Activated T-helper 17 cell treated with anti-CD3 and anti-CD28 coated beads, Interleukin-2, amount 50 U/mL, for 72 hours (primary cell): Measurements from ENCODE around the gene CLASP2. TPM values are rescaled to one million over a fixed set of nuclear protein-coding genes. Genes with fewer than 3 reads are reported as not detected.
A peak's percentile ranks its signal among the peaks of the same experiment; 100 is the strongest.
"Not testable (repeated sequence)": the region's sequence is repeated elsewhere in the genome, so short reads cannot be mapped to it uniquely, and the experiment has no call there.

Source experiments
- ATAC-seq: fragments of 150-1000 bp; cut with Tn5 transposase; replicated peaks from 2 replicates; pipeline ENCODE4 v1.10.0; 2021; ENCODE audit warnings: mild to moderate bottlenecking, moderate library complexity
- H3K27ac Mint-ChIP-seq: one replicate; pipeline ENCODE4 v1.8.0; 2022; ENCODE audit warnings: mixed read lengths
- H3K27me3 Mint-ChIP-seq: one replicate; pipeline ENCODE4 v1.8.0; 2022; ENCODE audit warnings: mixed read lengths
- H3K36me3 Mint-ChIP-seq: one replicate; pipeline ENCODE4 v1.8.0; 2022; ENCODE audit warnings: low read depth, mild to moderate bottlenecking, mixed read lengths
- H3K4me1 Mint-ChIP-seq: one replicate; pipeline ENCODE4 v1.8.0; 2022; ENCODE audit warnings: mixed read lengths
- H3K4me3 Mint-ChIP-seq: one replicate; pipeline ENCODE4 v1.8.0; 2022; ENCODE audit warnings: mild to moderate bottlenecking, mixed read lengths
- H3K9me3 Mint-ChIP-seq: one replicate; pipeline ENCODE4 v1.8.0; 2022; ENCODE audit warnings: mixed read lengths
- total RNA-seq, 2 donors: library from RNA; stranded (reverse); gene quantifications; one replicate each; pipeline ENCODE4 v1.2.3, GENCODE V29; 2022

Gene CLASP2
- total RNA-seq, 2 donors from 2014 or later: 41.0 to 48.7 TPM

GRCh38 chr3:33663042-33663441 lies 55.0 kb downstream of the CLASP2 start:
- H3K36me3 Mint-ChIP-seq: peaks cover 20% of the 10 kb centered on the region
- peaks cover 5% of the 10 kb centered on the region for H3K4me1 Mint-ChIP-seq
- H3K27ac Mint-ChIP-seq: no peak overlapping the region
- no peaks in the 10 kb centered on the region for H3K9me3 Mint-ChIP-seq
- no peaks in the 10 kb centered on the region for H3K27me3 Mint-ChIP-seq
- no peak overlapping the region for H3K4me3 Mint-ChIP-seq
- ATAC-seq: no peak

GRCh38 chr3:33659856-33660434 lies 58.1 kb downstream of the CLASP2 start:
- H3K27ac Mint-ChIP-seq: no peak overlapping the region
- H3K36me3 Mint-ChIP-seq: peaks cover 11% of the 10 kb centered on the region
- H3K9me3 Mint-ChIP-seq: no peaks in the 10 kb centered on the region
- no peaks in the 10 kb centered on the region for H3K27me3 Mint-ChIP-seq
- H3K4me3 Mint-ChIP-seq: no peak overlapping the region
- no peak for ATAC-seq
- H3K4me1 Mint-ChIP-seq: peaks cover 5% of the 10 kb centered on the region

GRCh38 chr3:33658991-33659848 lies 58.8 kb downstream of the CLASP2 start:
- H3K4me1 Mint-ChIP-seq: peaks cover 6% of the 10 kb centered on the region
- H3K36me3 Mint-ChIP-seq: peaks cover 11% of the 10 kb centered on the region
- no peak for ATAC-seq
- no peaks in the 10 kb centered on the region for H3K9me3 Mint-ChIP-seq
- H3K4me3 Mint-ChIP-seq: peak overlapping the region; percentile 0
- no peak overlapping the region for H3K27ac Mint-ChIP-seq
- H3K27me3 Mint-ChIP-seq: no peaks in the 10 kb centered on the region

GRCh38 chr3:33658621-33658990 lies 59.4 kb downstream of the CLASP2 start:
- no peaks in the 10 kb centered on the region for H3K9me3 Mint-ChIP-seq
- peaks cover 11% of the 10 kb centered on the region for H3K36me3 Mint-ChIP-seq
- ATAC-seq: no peak
- H3K4me1 Mint-ChIP-seq: peaks cover 10% of the 10 kb centered on the region
- H3K27ac Mint-ChIP-seq: no peak overlapping the region
- H3K27me3 Mint-ChIP-seq: no peaks in the 10 kb centered on the region
- peak overlapping the region; percentile 0 for H3K4me3 Mint-ChIP-seq

GRCh38 chr3:33658039-33658438 lies 60.0 kb downstream of the CLASP2 start:
- peaks cover 9% of the 10 kb centered on the region for H3K36me3 Mint-ChIP-seq
- ATAC-seq: no peak
- no peaks in the 10 kb centered on the region for H3K27me3 Mint-ChIP-seq
- H3K4me1 Mint-ChIP-seq: peaks cover 10% of the 10 kb centered on the region
- H3K9me3 Mint-ChIP-seq: no peaks in the 10 kb centered on the region
- H3K27ac Mint-ChIP-seq: no peak overlapping the region
- no peak overlapping the region for H3K4me3 Mint-ChIP-seq

- ATAC-seq: no peak
- H3K27ac Mint-ChIP-seq: no peak overlapping the region
- H3K27me3 Mint-ChIP-seq: no peaks in the 10 kb centered on the region
- H3K36me3 Mint-ChIP-seq: no peaks in the 10 kb centered on the region
- H3K4me3 Mint-ChIP-seq: no peak overlapping the region
- H3K4me1 Mint-ChIP-seq: peaks cover 11% of the 10 kb centered on the region
- no peaks in the 10 kb centered on the region for H3K9me3 Mint-ChIP-seq
Measured at GRCh38 chr3:33652736-33653135, 65.3 kb downstream of the CLASP2 start.

- H3K9me3 Mint-ChIP-seq, ATAC-seq, H3K36me3 Mint-ChIP-seq, H3K27me3 Mint-ChIP-seq, H3K27ac Mint-ChIP-seq, H3K4me3 Mint-ChIP-seq: not testable (repeated sequence)
- H3K4me1 Mint-ChIP-seq: peaks cover 11% of the 10 kb centered on the region
Measured at GRCh38 chr3:33651101-33651500, 67.0 kb downstream of the CLASP2 start.

- Mint-ChIP-seq H3K27ac (no peak overlapping the region), H3K27me3 (no peaks in the 10 kb centered on the region), H3K4me3 (no peak overlapping the region), H3K9me3 (no peaks in the 10 kb centered on the region), H3K36me3 (no peaks in the 10 kb centered on the region), H3K4me1 (peaks cover 11% of the 10 kb centered on the region)
- no peak for ATAC-seq
Measured at GRCh38 chr3:33650495-33650894, 67.6 kb downstream of the CLASP2 start.

GRCh38 chr3:33648793-33649192 lies 69.3 kb downstream of the CLASP2 start:
- H3K27ac Mint-ChIP-seq: peak overlapping the region; percentile 5
- no peak overlapping the region for H3K4me3 Mint-ChIP-seq
- peaks cover 11% of the 10 kb centered on the region for H3K36me3 Mint-ChIP-seq
- ATAC-seq: no peak
- H3K9me3 Mint-ChIP-seq: no peaks in the 10 kb centered on the region
- peaks cover 12% of the 10 kb centered on the region for H3K4me1 Mint-ChIP-seq
- H3K27me3 Mint-ChIP-seq: no peaks in the 10 kb centered on the region

- Mint-ChIP-seq H3K9me3 (no peaks in the 10 kb centered on the region), H3K27me3 (no peaks in the 10 kb centered on the region), H3K4me3 (no peak overlapping the region), H3K36me3 (peaks cover 19% of the 10 kb centered on the region), H3K27ac (no peak overlapping the region), H3K4me1 (peaks cover 12% of the 10 kb centered on the region)
- ATAC-seq: no peak
Measured at GRCh38 chr3:33646406-33646805, 71.6 kb downstream of the CLASP2 start.

- H3K27me3 Mint-ChIP-seq: no peaks in the 10 kb centered on the region
- no peaks in the 10 kb centered on the region for H3K9me3 Mint-ChIP-seq
- peaks cover 19% of the 10 kb centered on the region for H3K36me3 Mint-ChIP-seq
- peaks cover 12% of the 10 kb centered on the region for H3K4me1 Mint-ChIP-seq
- H3K4me3 Mint-ChIP-seq: peak overlapping the region; percentile 70
- ATAC-seq: peak; percentile 85
- no peak overlapping the region for H3K27ac Mint-ChIP-seq
Measured at GRCh38 chr3:33645060-33645647, 72.9 kb downstream of the CLASP2 start.

GRCh38 chr3:33644582-33644981 lies 73.5 kb downstream of the CLASP2 start:
- H3K4me3 Mint-ChIP-seq: no peak overlapping the region
- no peaks in the 10 kb centered on the region for H3K27me3 Mint-ChIP-seq
- peaks cover 12% of the 10 kb centered on the region for H3K4me1 Mint-ChIP-seq
- peaks cover 19% of the 10 kb centered on the region for H3K36me3 Mint-ChIP-seq
- no peak overlapping the region for H3K27ac Mint-ChIP-seq
- no peaks in the 10 kb centered on the region for H3K9me3 Mint-ChIP-seq
- ATAC-seq: no peak

- no peak for ATAC-seq
- no peaks in the 10 kb centered on the region for H3K27me3 Mint-ChIP-seq
- no peak overlapping the region for H3K4me3 Mint-ChIP-seq
- peaks cover 6% of the 10 kb centered on the region for H3K4me1 Mint-ChIP-seq
- peaks cover 19% of the 10 kb centered on the region for H3K36me3 Mint-ChIP-seq
- H3K27ac Mint-ChIP-seq: no peak overlapping the region
- no peaks in the 10 kb centered on the region for H3K9me3 Mint-ChIP-seq
Measured at GRCh38 chr3:33642806-33643205, 75.2 kb downstream of the CLASP2 start.

GRCh38 chr3:33639889-33640288 lies 78.2 kb downstream of the CLASP2 start:
- Mint-ChIP-seq H3K4me3 (no peak overlapping the region), H3K27me3 (no peaks in the 10 kb centered on the region), H3K4me1 (peaks cover under 1% of the 10 kb centered on the region), H3K36me3 (peaks cover 15% of the 10 kb centered on the region), H3K27ac (no peak overlapping the region), H3K9me3 (no peaks in the 10 kb centered on the region)
- ATAC-seq: no peak

GRCh38 chr3:33637482-33637881 lies 80.6 kb downstream of the CLASP2 start:
- no peak overlapping the region for H3K27ac Mint-ChIP-seq
- no peak overlapping the region for H3K4me3 Mint-ChIP-seq
- no peaks in the 10 kb centered on the region for H3K27me3 Mint-ChIP-seq
- peaks cover 9% of the 10 kb centered on the region for H3K36me3 Mint-ChIP-seq
- H3K9me3 Mint-ChIP-seq: no peaks in the 10 kb centered on the region
- H3K4me1 Mint-ChIP-seq: no peaks in the 10 kb centered on the region
- ATAC-seq: no peak
